Measurements from ENCODE around the gene SYNGAP1. TPM values are rescaled to one million over a fixed set of nuclear protein-coding genes. Genes with fewer than 3 reads are reported as not detected.
A peak's percentile ranks its signal among the peaks of the same experiment; 100 is the strongest.

The SYNGAP1 gene
- total and polyA plus RNA-seq, 9 of the 15 experiments (the other 6 are each of a cell fraction or from before 2014, with no cell fraction given) = 0.01 to 22.8 (median 3.2) TPM

GRCh38 chr6:33454009-33454946 is 34.4 kb downstream of the SYNGAP1 start, which contains the start of gene ZBTB9 (continued):
- TF ChIP-seq RFX5 (IDR thresholded peaks at IDR 0.05; ENCODE audit: low read depth, low read length) = no peak
- 0 out of 2 replicates have a peak, but pooled peaks have one; percentile 10 for TF ChIP-seq HBP1 (CRISPR knock-in tag; IDR thresholded peaks at IDR 0.05)
- TF ChIP-seq ELF1 (tag; IDR thresholded peaks at IDR 0.05) = peak; percentile 79
- TF ChIP-seq ZSCAN32 (CRISPR knock-in tag; IDR thresholded peaks at IDR 0.05) = no peak
- TF ChIP-seq ZNF561 (CRISPR knock-in tag; conservative IDR thresholded peaks at IDR 0.05) = no peak
- TF ChIP-seq ZNF695 (CRISPR knock-in tag; IDR thresholded peaks at IDR 0.05) = no peak
- TF ChIP-seq SMAD4 (CRISPR knock-in tag; conservative IDR thresholded peaks at IDR 0.05) = peak; percentile 73
- no peak; the same call in none of the 2 replicates for TF ChIP-seq TOE1 (IDR thresholded peaks at IDR 0.05; ENCODE audit: borderline replicate concordance)
- no peak; the same call in 1 of the 2 replicates for TF ChIP-seq TOE1 (CRISPR knock-in tag; IDR thresholded peaks at IDR 0.05; ENCODE audit: borderline replicate concordance, low read depth)
- TF ChIP-seq WHSC1 (IDR thresholded peaks at IDR 0.05; ENCODE audit: low read length) = no peak
- peak; percentile 81; the same call in 1 of the 2 replicates for TF ChIP-seq HLTF (IDR thresholded peaks at IDR 0.05)
- TF ChIP-seq ZNF407 (IDR thresholded peaks at IDR 0.05; ENCODE audit: low read depth) = peak; percentile 88
- peak; percentile 54 for TF ChIP-seq AFF4 (CRISPR knock-in tag; IDR thresholded peaks at IDR 0.05)
- no peak for TF ChIP-seq ZNF507 (tag; conservative IDR thresholded peaks at IDR 0.05)
